ENCODE measurements around the gene ARHGDIA.

Gene ARHGDIA

GRCh38 chr17:81844327-81844851, 26.7 kb downstream of the ARHGDIA start:
- no peak for DNase-seq
- TF ChIP-seq CTCF (IDR thresholded peaks at IDR 0.05; ENCODE audit: low read depth, low read length, missing control alignments) = no peak
- in situ Hi-C loops (cut with HindIII; ENCODE audit: low pct_ligation_motif_present, low sequenced_read_pairs) = no loop called here
- Histone ChIP-seq H3K27me3 (replicated peaks) (no peaks in the 10 kb centered on the region), H3K27ac (no peak overlapping the region), H3K4me3 (ENCODE audit: low read depth, low read length) (no peak overlapping the region), H3K36me3 (replicated peaks) (peaks cover 71% of the 10 kb centered on the region)

GRCh38 chr17:81843713-81844326, 27.3 kb downstream of the ARHGDIA start:
- in situ Hi-C loops (cut with HindIII; ENCODE audit: low pct_ligation_motif_present, low sequenced_read_pairs) = no loop called here
- H3K36me3 ChIP-seq (replicated peaks) = peaks cover 67% of the 10 kb centered on the region
- no peak for TF ChIP-seq CTCF (IDR thresholded peaks at IDR 0.05; ENCODE audit: low read depth, low read length, missing control alignments)
- H3K27me3 ChIP-seq (replicated peaks) = no peaks in the 10 kb centered on the region
- H3K4me3 ChIP-seq (ENCODE audit: low read depth, low read length) = no peak overlapping the region
- no peak for DNase-seq
- no peak overlapping the region for H3K27ac ChIP-seq

GRCh38 chr17:81842725-81843504, 28.2 kb downstream of the ARHGDIA start:
- no peak for TF ChIP-seq CTCF (IDR thresholded peaks at IDR 0.05; ENCODE audit: low read depth, low read length, missing control alignments)
- no peak for DNase-seq
- peaks cover 59% of the 10 kb centered on the region for H3K36me3 ChIP-seq (replicated peaks)
- H3K27me3 ChIP-seq (replicated peaks) = no peaks in the 10 kb centered on the region
- in situ Hi-C loops (cut with HindIII; ENCODE audit: low pct_ligation_motif_present, low sequenced_read_pairs) = no loop called here
- H3K4me3 ChIP-seq (ENCODE audit: low read depth, low read length) = no peak overlapping the region
- H3K27ac ChIP-seq = no peak overlapping the region

GRCh38 chr17:81842378-81842724, 28.8 kb downstream of the ARHGDIA start:
- TF ChIP-seq CTCF (IDR thresholded peaks at IDR 0.05; ENCODE audit: low read depth, low read length, missing control alignments) = no peak
- H3K27ac ChIP-seq = no peak overlapping the region
- no peaks in the 10 kb centered on the region for H3K27me3 ChIP-seq (replicated peaks)
- peaks cover 55% of the 10 kb centered on the region for H3K36me3 ChIP-seq (replicated peaks)
- no peak overlapping the region for H3K4me3 ChIP-seq (ENCODE audit: low read depth, low read length)
- no peak for DNase-seq
- in situ Hi-C loops (cut with HindIII; ENCODE audit: low pct_ligation_motif_present, low sequenced_read_pairs) = no loop called here

GRCh38 chr17:81841866-81842265, 29.3 kb downstream of the ARHGDIA start:
- no peak for TF ChIP-seq CTCF (IDR thresholded peaks at IDR 0.05; ENCODE audit: low read depth, low read length, missing control alignments)
- no peak overlapping the region for H3K4me3 ChIP-seq (ENCODE audit: low read depth, low read length)
- in situ Hi-C loops (cut with HindIII; ENCODE audit: low pct_ligation_motif_present, low sequenced_read_pairs) = no loop called here
- peaks cover 50% of the 10 kb centered on the region for H3K36me3 ChIP-seq (replicated peaks)
- no peaks in the 10 kb centered on the region for H3K27me3 ChIP-seq (replicated peaks)
- DNase-seq = no peak
- no peak overlapping the region for H3K27ac ChIP-seq

Data from brain microvascular endothelial cell (primary cell).